Peyer's patch (tissue), 4 donors: ENCODE results near the gene PCGF6. TPM values are rescaled to one million over a fixed set of nuclear protein-coding genes. Genes with fewer than 3 reads are reported as not detected.
A peak's percentile ranks its signal among the peaks of the same experiment; 100 is the strongest.

Source experiments
- DNase-seq, 3 donors: peaks; one replicate each; pipeline ENCODE4 v3.0.0-alpha.2; 2017 to 2019
- H3K27ac ChIP-seq, 4 donors: fragments of 200-600 bp; sonication (generic); one replicate each; pipeline ENCODE4 v1.5.1; 2016 to 2019
- H3K27me3 ChIP-seq, 2 donors: fragments of 200-600 bp; sonication (generic); one replicate each; pipeline ENCODE4 v1.5.1; 2019
- H3K36me3 ChIP-seq, 3 donors: fragments of 200-600 bp; sonication (generic); one replicate each; pipeline ENCODE4 v1.5.1; 2016 to 2019
- H3K4me1 ChIP-seq, 4 donors: fragments of 200-600 bp; sonication (generic); one replicate each; pipeline ENCODE4 v1.5.1; 2016 to 2019
- H3K4me3 ChIP-seq, 4 donors: fragments of 200-600 bp; sonication (generic); 1 replicate in 3 of 4; 2 replicates in 1 of 4; pipeline ENCODE4 v1.5.1; 2016 to 2019; ENCODE audit warnings: mild to moderate bottlenecking in 1 of 4
- H3K9me3 ChIP-seq, 4 donors: fragments of 200-600 bp; sonication (generic); one replicate each; pipeline ENCODE4 v1.5.1; 2016 to 2019; ENCODE audit warnings: mild to moderate bottlenecking in 1 of 4
- CTCF ChIP-seq, 6 experiments: fragments of 450-650 bp in 4 of 6; fragments of 200-600 bp in 2 of 6; sonication (generic) in 1 of 6; IDR thresholded peaks; one replicate each; pipeline ENCODE4 v1.5.1; 2017 to 2019; ENCODE audit warnings: antibody characterized with exemption in 6 of 6, mild to moderate bottlenecking in 3 of 6, moderate library complexity in 1 of 6
- POLR2A ChIP-seq, 2 donors: fragments of 450-650 bp; IDR thresholded peaks; one replicate each; pipeline ENCODE4 v1.5.1; 2017; ENCODE audit warnings: antibody characterized with exemption in 2 of 2, mild to moderate bottlenecking in 2 of 2, moderate library complexity in 2 of 2
- total RNA-seq, 4 donors: library from RNA; depleted of rRNA; stranded (reverse); fragments of >200 nt; gene quantifications; one replicate each; pipeline ENCODE4 v1.1.0, GENCODE V29; 2016

PCGF6 gene
- total RNA-seq, 4 donors from 2014 or later: 6.6 to 25.6 (median 10.1) TPM

DNA sequence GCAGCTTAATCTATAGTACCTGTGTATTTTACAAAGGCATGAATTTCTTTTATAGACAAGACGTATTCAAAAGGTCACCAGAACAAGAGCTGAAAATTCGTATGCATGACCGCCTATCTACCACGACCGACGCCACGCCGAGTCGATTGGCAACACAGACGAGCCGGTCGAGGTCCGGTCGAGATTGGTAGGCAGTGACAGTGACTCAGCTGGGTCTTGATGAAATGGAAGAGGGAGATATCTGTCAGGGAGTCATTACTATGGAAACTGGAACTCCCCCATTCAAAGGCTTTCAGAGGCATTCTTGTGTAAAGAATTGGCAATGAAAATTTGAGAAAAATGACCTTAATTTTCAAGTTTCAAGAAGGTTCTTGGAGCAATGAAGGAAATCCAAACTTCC lies 43.2 kb upstream of the PCGF6 start:
- Histone ChIP-seq H3K4me1 (peaks cover 0 to 27% (median 9%) of the 10 kb centered on the region in 4 donors), H3K9me3 (no peaks in the 10 kb centered on the region), H3K27me3 (no peaks in the 10 kb centered on the region), H3K36me3 (peaks cover 0 to 38% (median 0%) of the 10 kb centered on the region in 3 donors), H3K27ac (no peak overlapping the region), H3K4me3 (no peak overlapping the region)
- no peak for DNase-seq
- TF ChIP-seq POLR2A (IDR thresholded peaks at IDR 0.05): no peak
- TF ChIP-seq CTCF (IDR thresholded peaks at IDR 0.05): no peak

GRCh38 chr10:103382769-103383168 lies 31.8 kb upstream of the PCGF6 start:
- Histone ChIP-seq H3K9me3 (no peaks in the 10 kb centered on the region), H3K4me3 (no peak overlapping the region), H3K27me3 (no peaks in the 10 kb centered on the region), H3K36me3 (peaks cover 0 to 86% (median 3%) of the 10 kb centered on the region in 3 donors), H3K27ac (no peak overlapping the region), H3K4me1 (no peaks in the 10 kb centered on the region)
- TF ChIP-seq CTCF (IDR thresholded peaks at IDR 0.05) (no peak), POLR2A (IDR thresholded peaks at IDR 0.05) (no peak)
- no peak for DNase-seq

DNA sequence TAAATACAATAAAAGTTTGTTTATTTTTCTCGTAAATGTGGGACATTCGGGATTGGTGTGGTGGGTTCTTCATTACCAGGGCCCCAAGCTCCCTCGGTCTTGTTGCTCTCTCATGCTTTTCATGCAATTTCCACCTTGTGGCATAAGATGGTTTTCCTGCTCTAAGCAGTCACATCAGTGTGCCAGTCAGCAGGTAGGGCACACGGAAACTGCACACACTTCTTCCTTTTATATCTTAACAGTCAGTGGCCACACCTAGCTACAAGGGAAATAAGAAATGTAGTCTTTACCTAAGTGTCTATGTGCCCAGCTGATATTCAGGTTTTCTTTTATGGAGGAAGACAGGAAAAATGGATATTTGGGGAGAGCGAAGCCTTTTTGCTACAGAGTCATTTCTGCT lies 23.3 kb upstream of the PCGF6 start:
- TF ChIP-seq POLR2A (IDR thresholded peaks at IDR 0.05) (no peak), CTCF (IDR thresholded peaks at IDR 0.05) (no peak)
- no peaks in the 10 kb centered on the region for H3K9me3 ChIP-seq
- H3K36me3 ChIP-seq: peaks cover 0 to 48% (median 0%) of the 10 kb centered on the region in 3 donors
- no peak overlapping the region for H3K27ac ChIP-seq
- no peak overlapping the region for H3K4me3 ChIP-seq
- peaks cover 0 to 19% (median 2%) of the 10 kb centered on the region in 4 donors for H3K4me1 ChIP-seq
- no peaks in the 10 kb centered on the region for H3K27me3 ChIP-seq
- DNase-seq: no peak

DNA sequence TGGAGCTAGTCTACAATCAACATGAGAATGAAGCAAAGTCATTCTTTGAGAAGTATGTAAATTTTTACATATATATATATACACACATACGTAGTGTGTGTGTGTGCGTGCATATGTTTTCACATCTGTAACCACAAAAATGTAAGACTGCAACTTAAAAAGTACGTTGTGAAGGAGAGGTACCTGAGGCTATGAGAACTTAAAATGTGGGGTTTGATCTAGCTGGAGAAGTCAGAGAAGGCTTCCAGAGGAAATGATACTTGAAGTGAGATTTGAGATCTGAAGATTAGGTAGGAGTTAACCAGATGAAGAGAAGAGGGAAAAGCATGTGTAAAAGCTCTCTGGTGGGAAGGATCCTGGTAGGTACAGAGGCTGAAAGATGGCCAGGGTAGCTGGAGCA lies 22.6 kb upstream of the PCGF6 start:
- Histone ChIP-seq H3K36me3 (peaks cover 0 to 42% (median 0%) of the 10 kb centered on the region in 3 donors), H3K27me3 (no peaks in the 10 kb centered on the region), H3K27ac (no peak overlapping the region), H3K4me1 (peaks cover 0 to 24% (median 7%) of the 10 kb centered on the region in 4 donors), H3K4me3 (no peak overlapping the region), H3K9me3 (no peaks in the 10 kb centered on the region)
- TF ChIP-seq POLR2A (IDR thresholded peaks at IDR 0.05) (no peak), CTCF (IDR thresholded peaks at IDR 0.05) (no peak)
- no peak for DNase-seq

DNA sequence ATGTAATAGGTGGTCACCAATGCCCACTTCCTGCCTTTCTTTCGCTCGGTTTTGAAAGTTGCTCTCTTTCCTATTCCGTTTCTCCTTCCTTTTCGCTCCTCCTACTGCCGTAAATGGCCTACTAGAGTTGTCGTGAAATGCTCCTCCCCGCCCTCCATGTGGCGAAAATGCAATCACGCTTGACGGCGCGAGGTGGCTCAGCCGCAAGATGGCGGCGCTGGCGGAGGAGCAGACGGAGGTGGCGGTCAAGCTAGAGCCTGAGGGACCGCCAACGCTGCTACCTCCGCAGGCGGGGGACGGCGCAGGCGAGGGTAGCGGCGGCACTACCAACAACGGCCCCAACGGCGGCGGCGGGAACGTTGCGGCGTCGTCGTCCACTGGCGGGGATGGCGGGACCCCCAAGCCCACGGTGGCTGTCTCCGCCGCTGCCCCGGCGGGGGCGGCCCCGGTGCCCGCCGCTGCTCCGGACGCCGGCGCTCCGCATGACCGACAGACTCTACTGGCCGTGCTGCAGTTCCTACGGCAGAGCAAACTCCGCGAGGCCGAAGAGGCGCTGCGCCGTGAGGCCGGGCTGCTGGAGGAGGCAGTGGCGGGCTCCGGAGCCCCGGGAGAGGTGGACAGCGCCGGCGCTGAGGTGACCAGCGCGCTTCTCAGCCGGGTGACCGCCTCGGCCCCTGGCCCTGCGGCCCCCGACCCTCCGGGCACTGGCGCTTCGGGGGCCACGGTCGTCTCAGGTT lies 17.0 kb upstream of the PCGF6 start, which contains the start of gene TAF5:
Gene TAF5 (plus strand): TSS at position 195 of the 737 bp plus-strand sequence. CDS start 14 bp downstream, at position 209.
- Histone ChIP-seq H3K27me3 (no peaks in the 10 kb centered on the region), H3K9me3 (no peaks in the 10 kb centered on the region), H3K27ac (peak within 1 kb of the TSS; percentile 61 to 96 (median 86)), H3K4me1 (peaks cover 0 to 24% (median 7%) of the 10 kb centered on the region in 4 donors), H3K36me3 (no peaks in the 10 kb centered on the region), H3K4me3 (peak within 1 kb of the TSS; percentile 75 to 98 (median 78))
- peak; percentile 88 to 96 (median 90) for DNase-seq
- TF ChIP-seq POLR2A (IDR thresholded peaks at IDR 0.05) (peak; percentile 75 to 85), CTCF (IDR thresholded peaks at IDR 0.05) (peak in 1 of 6 experiments; percentile 25)
